ENCODE results near the gene CMTM8. TPM values are rescaled to one million over a fixed set of nuclear protein-coding genes. Genes with fewer than 3 reads are reported as not detected.

CMTM8 gene
- total RNA-seq, 2 donors from 2014 or later: 11.7 to 14.2 TPM

- intact Hi-C loops (cut with DNase I): no loop called here
- H3K27ac ChIP-seq: peak overlapping the region; percentile 11
- H3K4me3 ChIP-seq: no peak overlapping the region
- H3K27me3 ChIP-seq: no peaks in the 10 kb centered on the region
- no peaks in the 10 kb centered on the region for H3K4me1 ChIP-seq
- H3K36me3 ChIP-seq: no peaks in the 10 kb centered on the region
- no peaks in the 10 kb centered on the region for H3K9me3 ChIP-seq
- peak overlapping the region in 1 of 2 donors; percentile 1 for H3K9ac ChIP-seq (ENCODE audit: low read depth in 2 of 2, low read length in 2 of 2)
- TF ChIP-seq CTCF (IDR thresholded peaks at IDR 0.05): no peak
- DNase-seq: no peak
Observed at GRCh38 chr3:32406486-32407408, 168.3 kb downstream of the CMTM8 start.

DNA sequence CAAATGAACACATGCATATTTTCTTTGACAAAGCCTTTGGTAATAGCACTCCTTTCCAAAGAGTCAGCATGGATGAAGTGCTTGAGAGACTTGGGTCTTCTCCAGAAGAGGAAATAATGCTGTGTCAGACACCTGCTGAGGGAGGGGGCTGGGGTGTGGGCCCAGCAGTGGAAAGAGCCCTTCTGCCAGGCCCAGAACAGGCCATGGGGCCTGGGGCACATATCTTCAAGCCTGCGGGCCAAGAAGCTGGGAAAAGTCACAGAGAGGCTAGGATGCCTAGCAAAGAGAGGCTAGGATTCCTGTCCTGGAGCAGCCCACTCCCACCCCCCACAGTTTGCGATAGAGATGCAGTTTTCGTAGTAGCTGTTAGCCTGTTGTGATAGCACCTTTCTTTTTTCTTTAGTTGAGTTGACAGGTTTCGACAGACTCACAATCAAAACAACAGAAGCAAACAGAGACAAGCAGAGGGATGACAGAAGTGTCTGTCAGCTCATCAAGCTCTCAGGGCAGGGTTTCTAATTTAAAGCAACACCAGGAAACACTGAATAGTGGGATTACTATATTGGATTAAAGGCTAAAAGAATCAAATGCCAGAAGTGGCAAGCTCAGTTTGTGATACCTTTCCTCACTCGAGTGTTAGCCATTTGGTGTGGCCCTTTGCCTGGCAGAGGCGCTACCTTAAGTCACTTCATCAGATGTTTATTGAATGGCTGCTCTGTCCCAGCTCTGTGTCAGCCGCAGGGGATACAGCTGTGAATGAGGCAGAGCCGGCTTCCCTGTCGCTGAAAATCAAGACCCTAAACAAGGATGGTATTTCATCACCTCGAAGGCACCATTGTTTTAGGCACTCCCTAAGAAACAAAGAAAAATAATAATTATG, 172.1 kb downstream of the CMTM8 start:
- no peak for TF ChIP-seq CTCF (IDR thresholded peaks at IDR 0.05)
- Histone ChIP-seq H3K9me3 (no peaks in the 10 kb centered on the region), H3K4me3 (no peak overlapping the region), H3K27me3 (no peaks in the 10 kb centered on the region), H3K27ac (no peak overlapping the region), H3K36me3 (no peaks in the 10 kb centered on the region), H3K9ac (ENCODE audit: low read depth in 2 of 2, low read length in 2 of 2) (no peak overlapping the region), H3K4me1 (no peaks in the 10 kb centered on the region)
- intact Hi-C loops (cut with DNase I): no loop called here
- DNase-seq: no peak

DNA sequence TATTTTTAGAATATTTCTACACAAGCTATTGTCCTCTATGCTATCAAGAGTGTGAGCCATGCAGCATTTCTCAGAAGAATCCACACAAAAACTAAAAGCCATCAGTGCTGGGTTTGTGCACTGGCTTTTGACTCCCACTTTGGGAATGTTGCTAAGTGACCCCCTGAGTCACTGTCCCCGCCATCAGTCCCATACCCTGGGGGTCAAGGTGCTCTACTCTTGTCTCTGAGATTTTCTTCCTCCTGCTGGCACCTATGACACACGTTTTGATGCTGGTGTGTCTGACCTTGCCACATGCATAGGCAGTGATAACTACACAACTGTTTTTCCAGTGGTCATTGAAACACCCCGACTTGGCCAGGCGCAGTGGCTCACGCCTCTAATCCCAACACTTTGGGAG, 173.0 kb downstream of the CMTM8 start:
- intact Hi-C loops (cut with DNase I): no loop called here
- no peak for DNase-seq
- Histone ChIP-seq H3K27ac (no peak overlapping the region), H3K27me3 (no peaks in the 10 kb centered on the region), H3K36me3 (no peaks in the 10 kb centered on the region), H3K4me1 (no peaks in the 10 kb centered on the region), H3K4me3 (no peak overlapping the region), H3K9ac (ENCODE audit: low read depth in 2 of 2, low read length in 2 of 2) (no peak overlapping the region), H3K9me3 (no peaks in the 10 kb centered on the region)
- TF ChIP-seq CTCF (IDR thresholded peaks at IDR 0.05): no peak

GRCh38 chr3:32412887-32413286, 174.4 kb downstream of the CMTM8 start:
- H3K4me3 ChIP-seq: no peak overlapping the region
- H3K27ac ChIP-seq: no peak overlapping the region
- no peaks in the 10 kb centered on the region for H3K9me3 ChIP-seq
- no peak for TF ChIP-seq CTCF (IDR thresholded peaks at IDR 0.05)
- no peaks in the 10 kb centered on the region for H3K4me1 ChIP-seq
- no peak for DNase-seq
- no peak overlapping the region for H3K9ac ChIP-seq (ENCODE audit: low read depth in 2 of 2, low read length in 2 of 2)
- H3K36me3 ChIP-seq: no peaks in the 10 kb centered on the region
- intact Hi-C loops (cut with DNase I): no loop called here
- no peaks in the 10 kb centered on the region for H3K27me3 ChIP-seq

GRCh38 chr3:32413845-32414521, 175.5 kb downstream of the CMTM8 start:
- Histone ChIP-seq H3K4me3 (no peak overlapping the region), H3K4me1 (no peaks in the 10 kb centered on the region), H3K27me3 (no peaks in the 10 kb centered on the region), H3K9ac (ENCODE audit: low read depth in 2 of 2, low read length in 2 of 2) (no peak overlapping the region), H3K36me3 (no peaks in the 10 kb centered on the region), H3K27ac (peak overlapping the region; percentile 29), H3K9me3 (no peaks in the 10 kb centered on the region)
- no peak for DNase-seq
- TF ChIP-seq CTCF (IDR thresholded peaks at IDR 0.05): no peak
- intact Hi-C loops (cut with DNase I): no loop called here

Data from colonic mucosa (tissue), 4 donors.